K562 (cell line): ENCODE results near the gene UBQLNL. TPM values are rescaled to one million over a fixed set of nuclear protein-coding genes. Genes with fewer than 3 reads are reported as not detected.

ENCODE experiments used
- BCOR ChIP-seq: fragments of 450-650 bp; IDR thresholded peaks from 2 replicates; pipeline ENCODE4 v1.6.1; 2016
- BHLHE40 ChIP-seq: IDR thresholded peaks from 2 replicates; pipeline ENCODE4 v1.6.1; 2011; ENCODE audit warnings: low read length, improper control_type of control experiment
- CBX3 ChIP-seq, 2 experiments: IDR thresholded peaks; 1 replicate in 1 of 2; 2 replicates in 1 of 2; pipeline ENCODE4 v1.6.1; 2012; ENCODE audit warnings: inconsistent platforms in 2 of 2, low read length in 2 of 2, borderline replicate concordance in 1 of 2, control low read depth in 1 of 2
- CXXC5 ChIP-seq: fragments of 250-450 bp; sonication (Bioruptor Pico); IDR thresholded peaks from 2 replicates; pipeline ENCODE4 v1.8.0; 2022; ENCODE audit warnings: inconsistent platforms, mild to moderate bottlenecking, moderate library complexity
- FOXA3 ChIP-seq, 2 experiments: fragments of 450-650 bp in 1 of 2; sonication (generic) in 1 of 2; formaldehyde crosslinking; IDR thresholded peaks in 1 of 2; conservative IDR thresholded peaks in 1 of 2; 2 replicates each; pipeline versions ENCODE4 v1.4.0 to v1.8.0; 2020 to 2022; ENCODE audit warnings: mild to moderate bottlenecking in 2 of 2, missing genetic modification reagents in 1 of 2
- HLTF ChIP-seq: fragments of 450-650 bp; IDR thresholded peaks from 2 replicates; pipeline ENCODE4 v1.6.1; 2016
- HNRNPLL ChIP-seq: fragments of 200-400 bp; formaldehyde crosslinking; IDR thresholded peaks from 2 replicates; pipeline ENCODE4 v1.6.1; 2017; ENCODE audit warnings: low read length, low read depth, mild to moderate bottlenecking; ENCODE audit not compliant: poor library complexity, severe bottlenecking
- PHB ChIP-seq: fragments of 250-450 bp; sonication (Bioruptor Pico); IDR thresholded peaks from 2 replicates; pipeline ENCODE4 v1.5.0; 2021
- POLR2AphosphoS2 ChIP-seq: IDR thresholded peaks from 2 replicates; pipeline ENCODE4 v1.6.1; 2012; ENCODE audit warnings: low read length, improper control_type of control experiment
- SREBF2 ChIP-seq: sonication (generic); formaldehyde crosslinking; IDR thresholded peaks from 2 replicates; pipeline ENCODE4 v1.4.0; 2020; ENCODE audit warnings: mild to moderate bottlenecking, missing genetic modification reagents
- ZBTB8A ChIP-seq: fragments of 450-650 bp; IDR thresholded peaks from 2 replicates; pipeline ENCODE4 v1.6.1; 2018; ENCODE audit warnings: mild to moderate bottlenecking, moderate library complexity; ENCODE audit not compliant: partially characterized antibody
- ZNF696 ChIP-seq: fragments of 250-450 bp; sonication (Bioruptor Pico); conservative IDR thresholded peaks from 2 replicates; pipeline ENCODE4 v1.4.0; 2020; ENCODE audit warnings: mild to moderate bottlenecking, moderate library complexity
- polyA plus RNA-seq, 8 experiments: library from polyadenylated mRNA; depleted of rRNA in 4 of 8; stranded (reverse) in 5 of 8; unstranded in 3 of 8; fragments of >200 nt; fragmentation: Nextera tagmentation in 2 of 8; fragmentation: Illumina TruSeq in 1 of 8; extraction: Ambion mirVana in 2 of 8; extraction: Trizol in 1 of 8; gene quantifications; 2 replicates each; pipeline versions ENCODE4 v1.2.1 to v1.2.3, GENCODE V29; 2011 to 2014; ENCODE audit warnings: inconsistent platforms in 1 of 8, missing spikeins in 1 of 8
- total RNA-seq, 7 experiments: library from RNA; depleted of rRNA in 6 of 7; stranded (reverse); fragments of >200 nt in 6 of 7; fragmentation: Illumina TruSeq in 2 of 7; extraction: Trizol in 2 of 7; gene quantifications; 2 replicates each; pipeline versions ENCODE4 v1.2.1 to v1.2.3, GENCODE V29; 2011 to 2021; ENCODE audit warnings: low replicate concordance in 1 of 7
- TF ChIP-seq, protein P1 (sequence below): fragments of 450-650 bp; formaldehyde crosslinking; IDR thresholded peaks from 2 replicates; pipeline ENCODE4 v1.4.0; 2022; ENCODE audit warnings: mild to moderate bottlenecking, moderate library complexity
- TF ChIP-seq, protein P2 (sequence below): fragments of 450-650 bp; IDR thresholded peaks from 2 replicates; pipeline ENCODE4 v1.6.1; 2016; ENCODE audit warnings: mild to moderate bottlenecking, moderate library complexity

The UBQLNL gene
- total and polyA plus RNA-seq, 9 of the 15 experiments (the other 6 are each of a cell fraction or from before 2014, with no cell fraction given) = 0.07 to 0.27 (median 0.14) TPM

- TF ChIP-seq, protein P1, sequence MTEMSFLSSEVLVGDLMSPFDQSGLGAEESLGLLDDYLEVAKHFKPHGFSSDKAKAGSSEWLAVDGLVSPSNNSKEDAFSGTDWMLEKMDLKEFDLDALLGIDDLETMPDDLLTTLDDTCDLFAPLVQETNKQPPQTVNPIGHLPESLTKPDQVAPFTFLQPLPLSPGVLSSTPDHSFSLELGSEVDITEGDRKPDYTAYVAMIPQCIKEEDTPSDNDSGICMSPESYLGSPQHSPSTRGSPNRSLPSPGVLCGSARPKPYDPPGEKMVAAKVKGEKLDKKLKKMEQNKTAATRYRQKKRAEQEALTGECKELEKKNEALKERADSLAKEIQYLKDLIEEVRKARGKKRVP (CRISPR knock-in tag) = no peak
- TF ChIP-seq, protein P2, sequence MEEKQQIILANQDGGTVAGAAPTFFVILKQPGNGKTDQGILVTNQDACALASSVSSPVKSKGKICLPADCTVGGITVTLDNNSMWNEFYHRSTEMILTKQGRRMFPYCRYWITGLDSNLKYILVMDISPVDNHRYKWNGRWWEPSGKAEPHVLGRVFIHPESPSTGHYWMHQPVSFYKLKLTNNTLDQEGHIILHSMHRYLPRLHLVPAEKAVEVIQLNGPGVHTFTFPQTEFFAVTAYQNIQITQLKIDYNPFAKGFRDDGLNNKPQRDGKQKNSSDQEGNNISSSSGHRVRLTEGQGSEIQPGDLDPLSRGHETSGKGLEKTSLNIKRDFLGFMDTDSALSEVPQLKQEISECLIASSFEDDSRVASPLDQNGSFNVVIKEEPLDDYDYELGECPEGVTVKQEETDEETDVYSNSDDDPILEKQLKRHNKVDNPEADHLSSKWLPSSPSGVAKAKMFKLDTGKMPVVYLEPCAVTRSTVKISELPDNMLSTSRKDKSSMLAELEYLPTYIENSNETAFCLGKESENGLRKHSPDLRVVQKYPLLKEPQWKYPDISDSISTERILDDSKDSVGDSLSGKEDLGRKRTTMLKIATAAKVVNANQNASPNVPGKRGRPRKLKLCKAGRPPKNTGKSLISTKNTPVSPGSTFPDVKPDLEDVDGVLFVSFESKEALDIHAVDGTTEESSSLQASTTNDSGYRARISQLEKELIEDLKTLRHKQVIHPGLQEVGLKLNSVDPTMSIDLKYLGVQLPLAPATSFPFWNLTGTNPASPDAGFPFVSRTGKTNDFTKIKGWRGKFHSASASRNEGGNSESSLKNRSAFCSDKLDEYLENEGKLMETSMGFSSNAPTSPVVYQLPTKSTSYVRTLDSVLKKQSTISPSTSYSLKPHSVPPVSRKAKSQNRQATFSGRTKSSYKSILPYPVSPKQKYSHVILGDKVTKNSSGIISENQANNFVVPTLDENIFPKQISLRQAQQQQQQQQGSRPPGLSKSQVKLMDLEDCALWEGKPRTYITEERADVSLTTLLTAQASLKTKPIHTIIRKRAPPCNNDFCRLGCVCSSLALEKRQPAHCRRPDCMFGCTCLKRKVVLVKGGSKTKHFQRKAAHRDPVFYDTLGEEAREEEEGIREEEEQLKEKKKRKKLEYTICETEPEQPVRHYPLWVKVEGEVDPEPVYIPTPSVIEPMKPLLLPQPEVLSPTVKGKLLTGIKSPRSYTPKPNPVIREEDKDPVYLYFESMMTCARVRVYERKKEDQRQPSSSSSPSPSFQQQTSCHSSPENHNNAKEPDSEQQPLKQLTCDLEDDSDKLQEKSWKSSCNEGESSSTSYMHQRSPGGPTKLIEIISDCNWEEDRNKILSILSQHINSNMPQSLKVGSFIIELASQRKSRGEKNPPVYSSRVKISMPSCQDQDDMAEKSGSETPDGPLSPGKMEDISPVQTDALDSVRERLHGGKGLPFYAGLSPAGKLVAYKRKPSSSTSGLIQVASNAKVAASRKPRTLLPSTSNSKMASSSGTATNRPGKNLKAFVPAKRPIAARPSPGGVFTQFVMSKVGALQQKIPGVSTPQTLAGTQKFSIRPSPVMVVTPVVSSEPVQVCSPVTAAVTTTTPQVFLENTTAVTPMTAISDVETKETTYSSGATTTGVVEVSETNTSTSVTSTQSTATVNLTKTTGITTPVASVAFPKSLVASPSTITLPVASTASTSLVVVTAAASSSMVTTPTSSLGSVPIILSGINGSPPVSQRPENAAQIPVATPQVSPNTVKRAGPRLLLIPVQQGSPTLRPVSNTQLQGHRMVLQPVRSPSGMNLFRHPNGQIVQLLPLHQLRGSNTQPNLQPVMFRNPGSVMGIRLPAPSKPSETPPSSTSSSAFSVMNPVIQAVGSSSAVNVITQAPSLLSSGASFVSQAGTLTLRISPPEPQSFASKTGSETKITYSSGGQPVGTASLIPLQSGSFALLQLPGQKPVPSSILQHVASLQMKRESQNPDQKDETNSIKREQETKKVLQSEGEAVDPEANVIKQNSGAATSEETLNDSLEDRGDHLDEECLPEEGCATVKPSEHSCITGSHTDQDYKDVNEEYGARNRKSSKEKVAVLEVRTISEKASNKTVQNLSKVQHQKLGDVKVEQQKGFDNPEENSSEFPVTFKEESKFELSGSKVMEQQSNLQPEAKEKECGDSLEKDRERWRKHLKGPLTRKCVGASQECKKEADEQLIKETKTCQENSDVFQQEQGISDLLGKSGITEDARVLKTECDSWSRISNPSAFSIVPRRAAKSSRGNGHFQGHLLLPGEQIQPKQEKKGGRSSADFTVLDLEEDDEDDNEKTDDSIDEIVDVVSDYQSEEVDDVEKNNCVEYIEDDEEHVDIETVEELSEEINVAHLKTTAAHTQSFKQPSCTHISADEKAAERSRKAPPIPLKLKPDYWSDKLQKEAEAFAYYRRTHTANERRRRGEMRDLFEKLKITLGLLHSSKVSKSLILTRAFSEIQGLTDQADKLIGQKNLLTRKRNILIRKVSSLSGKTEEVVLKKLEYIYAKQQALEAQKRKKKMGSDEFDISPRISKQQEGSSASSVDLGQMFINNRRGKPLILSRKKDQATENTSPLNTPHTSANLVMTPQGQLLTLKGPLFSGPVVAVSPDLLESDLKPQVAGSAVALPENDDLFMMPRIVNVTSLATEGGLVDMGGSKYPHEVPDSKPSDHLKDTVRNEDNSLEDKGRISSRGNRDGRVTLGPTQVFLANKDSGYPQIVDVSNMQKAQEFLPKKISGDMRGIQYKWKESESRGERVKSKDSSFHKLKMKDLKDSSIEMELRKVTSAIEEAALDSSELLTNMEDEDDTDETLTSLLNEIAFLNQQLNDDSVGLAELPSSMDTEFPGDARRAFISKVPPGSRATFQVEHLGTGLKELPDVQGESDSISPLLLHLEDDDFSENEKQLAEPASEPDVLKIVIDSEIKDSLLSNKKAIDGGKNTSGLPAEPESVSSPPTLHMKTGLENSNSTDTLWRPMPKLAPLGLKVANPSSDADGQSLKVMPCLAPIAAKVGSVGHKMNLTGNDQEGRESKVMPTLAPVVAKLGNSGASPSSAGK = peak; percentile 29; the same call in 1 of the 2 replicates
- no peak for TF ChIP-seq BCOR
- TF ChIP-seq PHB (CRISPR knock-in tag) = no peak
- TF ChIP-seq HNRNPLL = no peak
- no peak for TF ChIP-seq ZBTB8A
- TF ChIP-seq FOXA3 (CRISPR knock-in tag; conservative IDR thresholded peaks at IDR 0.05 in 1 of 2, IDR thresholded peaks at IDR 0.05 in 1 of 2) = peak; percentile 42 to 49; a peak in 2 of 4 replicates
- peak; percentile 83 for TF ChIP-seq BHLHE40
- no peak for TF ChIP-seq POLR2AphosphoS2
- TF ChIP-seq SREBF2 (CRISPR knock-in tag) = no peak
- no peak for TF ChIP-seq HLTF
- 0 out of 2 replicates have a peak, but pooled peaks have one; percentile 10 for TF ChIP-seq CXXC5 (CRISPR knock-in tag)
- TF ChIP-seq CBX3 (IDR thresholded peaks at IDR 0.05; ENCODE audit: borderline replicate concordance in 1 of 2, low read length in 2 of 2) = no peak
- no peak for TF ChIP-seq ZNF696 (CRISPR knock-in tag)
Observed at GRCh38 chr11:5522308-5522707, 5.8 kb upstream of the UBQLNL start (continued).
